Measurements from ENCODE around the gene PDE9A. TPM values are rescaled to one million over a fixed set of nuclear protein-coding genes. Genes with fewer than 3 reads are reported as not detected.
"Not testable (repeated sequence)": the region's sequence is repeated elsewhere in the genome, so short reads cannot be mapped to it uniquely, and the experiment has no call there.

The PDE9A gene
- total and polyA plus RNA-seq, 8 donors: 5.1 to 24.2 (median 21.9) TPM

GRCh38 chr21:42705346-42705745 lies 51.9 kb downstream of the PDE9A start:
- DNase-seq (no peak), ATAC-seq (no peak)
- Histone ChIP-seq H3K27me3 (no peaks in the 10 kb centered on the region), H3K4me1 (no peaks in the 10 kb centered on the region), H3K27ac (no peak overlapping the region), H3K9me3 (no peaks in the 10 kb centered on the region), H3K36me3 (no peaks in the 10 kb centered on the region), H3K4me3 (no peak overlapping the region)
- TF ChIP-seq CTCF (IDR thresholded peaks at IDR 0.05): no peak
- intact Hi-C loops (cut with DNase I): no loop called here

GRCh38 chr21:42705746-42706374 lies 52.4 kb downstream of the PDE9A start:
- TF ChIP-seq CTCF (IDR thresholded peaks at IDR 0.05): no peak
- Histone ChIP-seq H3K27me3 (no peaks in the 10 kb centered on the region), H3K36me3 (no peaks in the 10 kb centered on the region), H3K27ac (no peak overlapping the region), H3K9me3 (no peaks in the 10 kb centered on the region), H3K4me1 (no peaks in the 10 kb centered on the region), H3K4me3 (no peak overlapping the region)
- ATAC-seq (no peak), DNase-seq (no peak)
- intact Hi-C loops (cut with DNase I): no loop called here

- Histone ChIP-seq H3K4me3 (no peak overlapping the region), H3K27ac (no peak overlapping the region), H3K36me3 (no peaks in the 10 kb centered on the region), H3K27me3 (no peaks in the 10 kb centered on the region), H3K4me1 (no peaks in the 10 kb centered on the region), H3K9me3 (no peaks in the 10 kb centered on the region)
- DNase-seq (no peak), ATAC-seq (no peak)
- intact Hi-C loops (cut with DNase I): no loop called here
- no peak for TF ChIP-seq CTCF (IDR thresholded peaks at IDR 0.05)
Observed at GRCh38 chr21:42706765-42707164, 53.3 kb downstream of the PDE9A start.

- no peak overlapping the region for H3K4me3 ChIP-seq
- no peaks in the 10 kb centered on the region for H3K36me3 ChIP-seq
- H3K9me3 ChIP-seq: no peaks in the 10 kb centered on the region
- no peaks in the 10 kb centered on the region for H3K4me1 ChIP-seq
- no peak for ATAC-seq
- no peaks in the 10 kb centered on the region for H3K27me3 ChIP-seq
- intact Hi-C loops (cut with DNase I): no loop called here
- H3K27ac ChIP-seq: no peak overlapping the region
- DNase-seq: no peak
- no peak for TF ChIP-seq CTCF (IDR thresholded peaks at IDR 0.05)
Observed at GRCh38 chr21:42707207-42707830, 53.9 kb downstream of the PDE9A start.

- H3K4me1 ChIP-seq: no peaks in the 10 kb centered on the region
- no peaks in the 10 kb centered on the region for H3K27me3 ChIP-seq
- no peak for ATAC-seq
- no peaks in the 10 kb centered on the region for H3K9me3 ChIP-seq
- no peak overlapping the region for H3K27ac ChIP-seq
- no peak overlapping the region for H3K4me3 ChIP-seq
- H3K36me3 ChIP-seq: no peaks in the 10 kb centered on the region
- DNase-seq: no peak
- intact Hi-C loops (cut with DNase I): no loop called here
- no peak for TF ChIP-seq CTCF (IDR thresholded peaks at IDR 0.05)
Observed at GRCh38 chr21:42708107-42708506, 54.7 kb downstream of the PDE9A start.

GRCh38 chr21:42708916-42709315 lies 55.5 kb downstream of the PDE9A start:
- H3K27me3 ChIP-seq; ATAC-seq; H3K4me3 ChIP-seq; H3K36me3 ChIP-seq; H3K9me3 ChIP-seq; H3K4me1 ChIP-seq; DNase-seq; H3K27ac ChIP-seq; intact Hi-C loops (cut with DNase I): not testable (repeated sequence)

Data from left lung (tissue), 10 donors.